ENCODE data around the gene APLNR. TPM values are rescaled to one million over a fixed set of nuclear protein-coding genes. Genes with fewer than 3 reads are reported as not detected.

Gene APLNR
- polyA plus RNA-seq, 1 donor (not counting 4 experiments of a cell fraction or from before 2014, with no cell fraction given) = not detected

DNA sequence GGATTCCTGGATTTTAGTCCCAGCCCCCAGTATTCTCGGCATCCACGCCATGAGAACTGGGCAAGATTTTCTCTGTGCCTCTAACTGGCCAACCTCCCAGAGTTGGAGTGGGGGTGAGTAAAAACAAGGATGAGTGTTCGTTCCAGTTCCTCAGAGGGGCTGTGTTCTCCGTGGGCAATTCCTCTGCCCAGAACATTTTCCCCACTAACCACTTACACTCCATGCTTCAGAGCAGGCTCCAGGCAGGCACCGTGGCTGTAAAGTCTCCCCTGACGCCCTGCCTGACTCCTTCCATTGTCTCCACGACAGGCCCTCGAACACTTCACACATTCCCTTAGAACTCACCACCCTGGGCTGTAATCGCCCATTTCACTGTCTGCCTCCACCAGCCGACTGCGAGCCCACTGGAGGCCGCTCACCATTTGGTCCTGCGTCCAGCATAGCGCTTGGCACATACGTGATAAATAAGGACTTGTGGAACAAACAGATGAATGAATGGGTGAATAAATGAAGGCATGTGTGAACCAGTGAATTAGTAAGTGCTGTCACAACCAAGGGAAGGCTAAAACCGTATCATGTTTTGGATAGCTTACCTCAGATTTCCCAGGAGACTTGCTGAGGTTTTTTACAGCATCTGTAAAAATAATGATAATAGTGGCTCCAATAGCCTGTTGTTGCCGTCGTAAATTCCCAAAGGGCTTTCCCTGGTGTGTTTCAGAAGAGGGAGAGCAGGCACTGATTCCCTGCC, 6.1 kb downstream of the APLNR start:
- no peaks in the 10 kb centered on the region for H3K9me1 ChIP-seq (ENCODE audit: control insufficient read depth, extremely low read depth, insufficient read depth, low read length)
- H4K20me1 ChIP-seq (ENCODE audit: control insufficient read depth, extremely low read depth, insufficient read depth, low read length) = no peaks in the 10 kb centered on the region
- no peak for FAIRE-seq
- no peaks in the 10 kb centered on the region for H3K36me3 ChIP-seq (ENCODE audit: control insufficient read depth in 2 of 2, extremely low read depth in 1 of 2, insufficient read depth in 2 of 2, low read length in 2 of 2)
- H3K27me3 ChIP-seq (ENCODE audit: control insufficient read depth, extremely low read depth, insufficient read depth, low read length) = peaks cover 36% of the 10 kb centered on the region
- no peak overlapping the region for H2AFZ ChIP-seq (ENCODE audit: control insufficient read depth, low read length)
- no peak overlapping the region for H3K4me2 ChIP-seq (ENCODE audit: control insufficient read depth, extremely low read depth, insufficient read depth, low read depth, low read length)
- no peak overlapping the region for H3K9ac ChIP-seq (ENCODE audit: control insufficient read depth, extremely low read depth, insufficient read depth, low read length)
- H3K4me3 ChIP-seq (ENCODE audit: control insufficient read depth in 2 of 3, extremely low read depth in 1 of 3, insufficient read depth in 2 of 3, low read depth in 1 of 3, low read length in 3 of 3) = no peak overlapping the region
- H3K27ac ChIP-seq (ENCODE audit: control insufficient read depth, insufficient read depth, low read length) = no peak overlapping the region
- TF ChIP-seq, protein P1, sequence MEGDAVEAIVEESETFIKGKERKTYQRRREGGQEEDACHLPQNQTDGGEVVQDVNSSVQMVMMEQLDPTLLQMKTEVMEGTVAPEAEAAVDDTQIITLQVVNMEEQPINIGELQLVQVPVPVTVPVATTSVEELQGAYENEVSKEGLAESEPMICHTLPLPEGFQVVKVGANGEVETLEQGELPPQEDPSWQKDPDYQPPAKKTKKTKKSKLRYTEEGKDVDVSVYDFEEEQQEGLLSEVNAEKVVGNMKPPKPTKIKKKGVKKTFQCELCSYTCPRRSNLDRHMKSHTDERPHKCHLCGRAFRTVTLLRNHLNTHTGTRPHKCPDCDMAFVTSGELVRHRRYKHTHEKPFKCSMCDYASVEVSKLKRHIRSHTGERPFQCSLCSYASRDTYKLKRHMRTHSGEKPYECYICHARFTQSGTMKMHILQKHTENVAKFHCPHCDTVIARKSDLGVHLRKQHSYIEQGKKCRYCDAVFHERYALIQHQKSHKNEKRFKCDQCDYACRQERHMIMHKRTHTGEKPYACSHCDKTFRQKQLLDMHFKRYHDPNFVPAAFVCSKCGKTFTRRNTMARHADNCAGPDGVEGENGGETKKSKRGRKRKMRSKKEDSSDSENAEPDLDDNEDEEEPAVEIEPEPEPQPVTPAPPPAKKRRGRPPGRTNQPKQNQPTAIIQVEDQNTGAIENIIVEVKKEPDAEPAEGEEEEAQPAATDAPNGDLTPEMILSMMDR (optimal IDR thresholded peaks at IDR 0.05 in 1 of 3, IDR thresholded peaks at IDR 0.05 in 1 of 3, conservative IDR thresholded peaks at IDR 0.05 in 1 of 3; ENCODE audit: extremely low read depth in 1 of 3, insufficient read depth in 2 of 3, low read length in 3 of 3) = no peak
- TF ChIP-seq EZH2 (IDR thresholded peaks at IDR 0.05; ENCODE audit: low read length) = no peak
- no peaks in the 10 kb centered on the region for H3K79me2 ChIP-seq (ENCODE audit: control insufficient read depth, insufficient read depth, low read length)
- no peaks in the 10 kb centered on the region for H3K4me1 ChIP-seq (ENCODE audit: control insufficient read depth, extremely low read depth, insufficient read depth, low read length)
- H3K9me3 ChIP-seq (ENCODE audit: control insufficient read depth, low read depth, low read length) = no peaks in the 10 kb centered on the region
- dilution Hi-C loops (cut with MboI; ENCODE audit: extremely low pct_ligation_motif_present, low sequenced_read_pairs) = no loop called here
- DNase-seq (ENCODE audit: low read depth, low spot score) = no peak

DNA sequence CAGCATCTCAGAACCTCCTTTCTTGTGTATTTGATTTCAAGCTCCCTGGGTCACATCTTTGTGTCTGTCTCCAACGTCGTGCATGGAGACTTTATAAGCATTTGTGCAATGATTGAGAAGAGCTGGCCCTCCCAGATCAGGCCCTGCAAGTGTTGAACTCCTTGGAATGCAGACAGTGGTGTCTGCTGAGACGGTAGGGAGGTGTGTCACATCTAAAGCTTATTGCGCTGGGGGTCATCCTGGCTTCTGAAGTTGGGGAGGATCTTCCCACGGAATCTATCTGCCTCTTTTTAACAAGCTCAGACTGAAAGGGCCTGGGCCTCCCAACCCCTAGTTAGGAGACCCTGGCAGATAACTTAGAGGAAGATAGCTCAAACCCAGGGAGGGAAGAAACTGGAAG, 6.7 kb downstream of the APLNR start:
- H3K4me3 ChIP-seq (ENCODE audit: control insufficient read depth in 2 of 3, extremely low read depth in 1 of 3, insufficient read depth in 2 of 3, low read depth in 1 of 3, low read length in 3 of 3) = no peak overlapping the region
- H3K4me2 ChIP-seq (ENCODE audit: control insufficient read depth, extremely low read depth, insufficient read depth, low read depth, low read length) = no peak overlapping the region
- H3K9me1 ChIP-seq (ENCODE audit: control insufficient read depth, extremely low read depth, insufficient read depth, low read length) = no peaks in the 10 kb centered on the region
- no peaks in the 10 kb centered on the region for H3K79me2 ChIP-seq (ENCODE audit: control insufficient read depth, insufficient read depth, low read length)
- FAIRE-seq (no peak), DNase-seq (ENCODE audit: low read depth, low spot score) (no peak)
- H3K4me1 ChIP-seq (ENCODE audit: control insufficient read depth, extremely low read depth, insufficient read depth, low read length) = no peaks in the 10 kb centered on the region
- no peaks in the 10 kb centered on the region for H3K36me3 ChIP-seq (ENCODE audit: control insufficient read depth in 2 of 2, extremely low read depth in 1 of 2, insufficient read depth in 2 of 2, low read length in 2 of 2)
- no peak overlapping the region for H2AFZ ChIP-seq (ENCODE audit: control insufficient read depth, low read length)
- H3K27me3 ChIP-seq (ENCODE audit: control insufficient read depth, extremely low read depth, insufficient read depth, low read length) = peaks cover 34% of the 10 kb centered on the region
- H4K20me1 ChIP-seq (ENCODE audit: control insufficient read depth, extremely low read depth, insufficient read depth, low read length) = no peaks in the 10 kb centered on the region
- TF ChIP-seq EZH2 (IDR thresholded peaks at IDR 0.05; ENCODE audit: low read length) = no peak
- TF ChIP-seq, protein P1 (optimal IDR thresholded peaks at IDR 0.05 in 1 of 3, IDR thresholded peaks at IDR 0.05 in 1 of 3, conservative IDR thresholded peaks at IDR 0.05 in 1 of 3; ENCODE audit: extremely low read depth in 1 of 3, insufficient read depth in 2 of 3, low read length in 3 of 3) = no peak
- H3K9ac ChIP-seq (ENCODE audit: control insufficient read depth, extremely low read depth, insufficient read depth, low read length) = no peak overlapping the region
- no peak overlapping the region for H3K27ac ChIP-seq (ENCODE audit: control insufficient read depth, insufficient read depth, low read length)
- dilution Hi-C loops (cut with MboI; ENCODE audit: extremely low pct_ligation_motif_present, low sequenced_read_pairs) = no loop called here
- no peaks in the 10 kb centered on the region for H3K9me3 ChIP-seq (ENCODE audit: control insufficient read depth, low read depth, low read length)
